K562 (cell line): ENCODE data around the gene CTNNBL1. TPM values are rescaled to one million over a fixed set of nuclear protein-coding genes. Genes with fewer than 3 reads are reported as not detected.
A peak's percentile ranks its signal among the peaks of the same experiment; 100 is the strongest.

Source experiments
- BRF1 ChIP-seq: IDR thresholded peaks from 3 replicates; pipeline ENCODE4 v1.6.1; 2011; ENCODE audit warnings: borderline replicate concordance, mild to moderate bottlenecking; ENCODE audit not compliant: insufficient read length; ENCODE audit errors: extremely low read depth
- ESRRA ChIP-seq: fragments of 450-650 bp; IDR thresholded peaks from 2 replicates; pipeline ENCODE4 v1.6.1; 2014; ENCODE audit warnings: low read depth, mild to moderate bottlenecking, moderate library complexity, borderline replicate concordance
- HDGF ChIP-seq: fragments of 450-650 bp; IDR thresholded peaks from 2 replicates; pipeline ENCODE4 v1.6.1; 2016
- HNRNPK ChIP-seq: fragments of 200-400 bp; formaldehyde crosslinking; IDR thresholded peaks from one replicate; pipeline ENCODE4 v1.6.1; 2018; ENCODE audit warnings: mild to moderate bottlenecking, low read depth, low read length; ENCODE audit not compliant: poor library complexity, severe bottlenecking
- MAZ ChIP-seq, 2 experiments: fragments of 450-650 bp in 1 of 2; sonication (generic) in 1 of 2; formaldehyde crosslinking; IDR thresholded peaks in 1 of 2; conservative IDR thresholded peaks in 1 of 2; 2 replicates each; pipeline versions ENCODE4 v1.4.0 to v1.5.0; 2020; ENCODE audit warnings: mild to moderate bottlenecking in 1 of 2, missing genetic modification reagents in 1 of 2
- OTX1 ChIP-seq: fragments of 450-650 bp; formaldehyde crosslinking; IDR thresholded peaks from 2 replicates; pipeline ENCODE4 v1.4.0; 2022; ENCODE audit warnings: mild to moderate bottlenecking
- POLR2AphosphoS2 ChIP-seq: IDR thresholded peaks from 2 replicates; pipeline ENCODE4 v1.6.1; 2012; ENCODE audit warnings: low read length, improper control_type of control experiment
- PTBP1 ChIP-seq: fragments of 200-400 bp; formaldehyde crosslinking; IDR thresholded peaks from 2 replicates; pipeline ENCODE4 v1.6.1; 2017; ENCODE audit warnings: low read depth, low read length
- RBFOX2 ChIP-seq: fragments of 200-400 bp; formaldehyde crosslinking; IDR thresholded peaks from 2 replicates; pipeline ENCODE4 v1.6.1; 2017; ENCODE audit warnings: low read depth, mild to moderate bottlenecking, low read length, moderate library complexity
- RHOXF2B ChIP-seq: fragments of 250-450 bp; sonication (Bioruptor Pico); conservative IDR thresholded peaks from 2 replicates; pipeline ENCODE4 v1.5.1; 2021
- ZFP36 ChIP-seq: fragments of 150-350 bp; IDR thresholded peaks from 2 replicates; pipeline ENCODE4 v1.6.1; 2018; ENCODE audit warnings: low read length, low read depth; ENCODE audit not compliant: partially characterized antibody
- ZNF384 ChIP-seq: IDR thresholded peaks from 2 replicates; pipeline ENCODE4 v1.6.1; 2012; ENCODE audit warnings: low read depth, low read length, improper control_type of control experiment
- ZNF668 ChIP-seq: fragments of 250-450 bp; sonication (Bioruptor Pico); IDR thresholded peaks from 2 replicates; pipeline ENCODE4 v1.8.0; 2022; ENCODE audit warnings: mild to moderate bottlenecking, inconsistent platforms
- ZSCAN32 ChIP-seq: fragments of 450-650 bp; formaldehyde crosslinking; IDR thresholded peaks from 2 replicates; pipeline ENCODE4 v1.4.0; 2020; ENCODE audit warnings: mild to moderate bottlenecking, moderate library complexity
- polyA plus RNA-seq, 8 experiments: library from polyadenylated mRNA; depleted of rRNA in 4 of 8; stranded (reverse) in 5 of 8; unstranded in 3 of 8; fragments of >200 nt; fragmentation: Nextera tagmentation in 2 of 8; fragmentation: Illumina TruSeq in 1 of 8; extraction: Ambion mirVana in 2 of 8; extraction: Trizol in 1 of 8; gene quantifications; 2 replicates each; pipeline versions ENCODE4 v1.2.1 to v1.2.3, GENCODE V29; 2011 to 2014; ENCODE audit warnings: inconsistent platforms in 1 of 8, missing spikeins in 1 of 8
- total RNA-seq, 7 experiments: library from RNA; depleted of rRNA in 6 of 7; stranded (reverse); fragments of >200 nt in 6 of 7; fragmentation: Illumina TruSeq in 2 of 7; extraction: Trizol in 2 of 7; gene quantifications; 2 replicates each; pipeline versions ENCODE4 v1.2.1 to v1.2.3, GENCODE V29; 2011 to 2021; ENCODE audit warnings: low replicate concordance in 1 of 7
- TF ChIP-seq, protein P1 (sequence below): fragments of 450-650 bp; formaldehyde crosslinking; IDR thresholded peaks from 2 replicates; pipeline ENCODE4 v1.4.0; 2020; ENCODE audit warnings: mild to moderate bottlenecking, moderate library complexity
- TF ChIP-seq, protein P2 (sequence below): sonication (generic); formaldehyde crosslinking; IDR thresholded peaks from 2 replicates; pipeline ENCODE4 v1.8.1; 2023; ENCODE audit warnings: mild to moderate bottlenecking, missing genetic modification reagents
- TF ChIP-seq, protein P3 (sequence below): fragments of 250-450 bp; sonication (Bioruptor Pico); IDR thresholded peaks from 2 replicates; pipeline ENCODE4 v1.8.0; 2021; ENCODE audit warnings: moderate library complexity, mild to moderate bottlenecking, inconsistent platforms
- TF ChIP-seq, protein P4 (sequence below), 2 experiments: fragments of 450-650 bp; IDR thresholded peaks; 2 replicates each; pipeline ENCODE4 v1.6.1; 2018; ENCODE audit warnings: mild to moderate bottlenecking in 2 of 2, low read depth in 1 of 2; ENCODE audit not compliant: partially characterized antibody in 2 of 2

The CTNNBL1 gene
- total and polyA plus RNA-seq, 9 of the 15 experiments (the other 6 are each of a cell fraction or from before 2014, with no cell fraction given) = 32.4 to 85.6 (median 43.6) TPM

- TF ChIP-seq ZSCAN32 (CRISPR knock-in tag) = no peak
- peak; percentile 93 for TF ChIP-seq HNRNPK
- no peak for TF ChIP-seq POLR2AphosphoS2
- no peak for TF ChIP-seq RHOXF2B (CRISPR knock-in tag)
- TF ChIP-seq BRF1 = no peak
- no peak for TF ChIP-seq ESRRA
- no peak for TF ChIP-seq ZFP36
- TF ChIP-seq, protein P1, sequence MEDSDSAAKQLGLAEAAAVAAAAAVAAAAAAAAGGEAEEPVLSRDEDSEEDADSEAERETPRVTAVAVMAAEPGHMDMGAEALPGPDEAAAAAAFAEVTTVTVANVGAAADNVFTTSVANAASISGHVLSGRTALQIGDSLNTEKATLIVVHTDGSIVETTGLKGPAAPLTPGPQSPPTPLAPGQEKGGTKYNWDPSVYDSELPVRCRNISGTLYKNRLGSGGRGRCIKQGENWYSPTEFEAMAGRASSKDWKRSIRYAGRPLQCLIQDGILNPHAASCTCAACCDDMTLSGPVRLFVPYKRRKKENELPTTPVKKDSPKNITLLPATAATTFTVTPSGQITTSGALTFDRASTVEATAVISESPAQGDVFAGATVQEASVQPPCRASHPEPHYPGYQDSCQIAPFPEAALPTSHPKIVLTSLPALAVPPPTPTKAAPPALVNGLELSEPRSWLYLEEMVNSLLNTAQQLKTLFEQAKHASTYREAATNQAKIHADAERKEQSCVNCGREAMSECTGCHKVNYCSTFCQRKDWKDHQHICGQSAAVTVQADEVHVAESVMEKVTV (CRISPR knock-in tag) = no peak
- TF ChIP-seq ZNF668 (CRISPR knock-in tag) = no peak
- no peak for TF ChIP-seq RBFOX2
- no peak for TF ChIP-seq ZNF384
- no peak for TF ChIP-seq MAZ (CRISPR knock-in tag; conservative IDR thresholded peaks at IDR 0.05 in 1 of 2, IDR thresholded peaks at IDR 0.05 in 1 of 2)
- TF ChIP-seq, protein P2, sequence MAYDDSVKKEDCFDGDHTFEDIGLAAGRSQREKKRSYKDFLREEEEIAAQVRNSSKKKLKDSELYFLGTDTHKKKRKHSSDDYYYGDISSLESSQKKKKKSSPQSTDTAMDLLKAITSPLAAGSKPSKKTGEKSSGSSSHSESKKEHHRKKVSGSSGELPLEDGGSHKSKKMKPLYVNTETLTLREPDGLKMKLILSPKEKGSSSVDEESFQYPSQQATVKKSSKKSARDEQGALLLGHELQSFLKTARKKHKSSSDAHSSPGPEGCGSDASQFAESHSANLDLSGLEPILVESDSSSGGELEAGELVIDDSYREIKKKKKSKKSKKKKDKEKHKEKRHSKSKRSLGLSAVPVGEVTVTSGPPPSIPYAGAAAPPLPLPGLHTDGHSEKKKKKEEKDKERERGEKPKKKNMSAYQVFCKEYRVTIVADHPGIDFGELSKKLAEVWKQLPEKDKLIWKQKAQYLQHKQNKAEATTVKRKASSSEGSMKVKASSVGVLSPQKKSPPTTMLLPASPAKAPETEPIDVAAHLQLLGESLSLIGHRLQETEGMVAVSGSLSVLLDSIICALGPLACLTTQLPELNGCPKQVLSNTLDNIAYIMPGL (CRISPR knock-in tag) = no peak
- TF ChIP-seq, protein P3, sequence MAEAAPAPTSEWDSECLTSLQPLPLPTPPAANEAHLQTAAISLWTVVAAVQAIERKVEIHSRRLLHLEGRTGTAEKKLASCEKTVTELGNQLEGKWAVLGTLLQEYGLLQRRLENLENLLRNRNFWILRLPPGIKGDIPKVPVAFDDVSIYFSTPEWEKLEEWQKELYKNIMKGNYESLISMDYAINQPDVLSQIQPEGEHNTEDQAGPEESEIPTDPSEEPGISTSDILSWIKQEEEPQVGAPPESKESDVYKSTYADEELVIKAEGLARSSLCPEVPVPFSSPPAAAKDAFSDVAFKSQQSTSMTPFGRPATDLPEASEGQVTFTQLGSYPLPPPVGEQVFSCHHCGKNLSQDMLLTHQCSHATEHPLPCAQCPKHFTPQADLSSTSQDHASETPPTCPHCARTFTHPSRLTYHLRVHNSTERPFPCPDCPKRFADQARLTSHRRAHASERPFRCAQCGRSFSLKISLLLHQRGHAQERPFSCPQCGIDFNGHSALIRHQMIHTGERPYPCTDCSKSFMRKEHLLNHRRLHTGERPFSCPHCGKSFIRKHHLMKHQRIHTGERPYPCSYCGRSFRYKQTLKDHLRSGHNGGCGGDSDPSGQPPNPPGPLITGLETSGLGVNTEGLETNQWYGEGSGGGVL (CRISPR knock-in tag) = no peak
- no peak for TF ChIP-seq OTX1
- peak; percentile 41; the same call in 1 of the 2 replicates for TF ChIP-seq PTBP1
- TF ChIP-seq HDGF = no peak
- TF ChIP-seq, protein P4, sequence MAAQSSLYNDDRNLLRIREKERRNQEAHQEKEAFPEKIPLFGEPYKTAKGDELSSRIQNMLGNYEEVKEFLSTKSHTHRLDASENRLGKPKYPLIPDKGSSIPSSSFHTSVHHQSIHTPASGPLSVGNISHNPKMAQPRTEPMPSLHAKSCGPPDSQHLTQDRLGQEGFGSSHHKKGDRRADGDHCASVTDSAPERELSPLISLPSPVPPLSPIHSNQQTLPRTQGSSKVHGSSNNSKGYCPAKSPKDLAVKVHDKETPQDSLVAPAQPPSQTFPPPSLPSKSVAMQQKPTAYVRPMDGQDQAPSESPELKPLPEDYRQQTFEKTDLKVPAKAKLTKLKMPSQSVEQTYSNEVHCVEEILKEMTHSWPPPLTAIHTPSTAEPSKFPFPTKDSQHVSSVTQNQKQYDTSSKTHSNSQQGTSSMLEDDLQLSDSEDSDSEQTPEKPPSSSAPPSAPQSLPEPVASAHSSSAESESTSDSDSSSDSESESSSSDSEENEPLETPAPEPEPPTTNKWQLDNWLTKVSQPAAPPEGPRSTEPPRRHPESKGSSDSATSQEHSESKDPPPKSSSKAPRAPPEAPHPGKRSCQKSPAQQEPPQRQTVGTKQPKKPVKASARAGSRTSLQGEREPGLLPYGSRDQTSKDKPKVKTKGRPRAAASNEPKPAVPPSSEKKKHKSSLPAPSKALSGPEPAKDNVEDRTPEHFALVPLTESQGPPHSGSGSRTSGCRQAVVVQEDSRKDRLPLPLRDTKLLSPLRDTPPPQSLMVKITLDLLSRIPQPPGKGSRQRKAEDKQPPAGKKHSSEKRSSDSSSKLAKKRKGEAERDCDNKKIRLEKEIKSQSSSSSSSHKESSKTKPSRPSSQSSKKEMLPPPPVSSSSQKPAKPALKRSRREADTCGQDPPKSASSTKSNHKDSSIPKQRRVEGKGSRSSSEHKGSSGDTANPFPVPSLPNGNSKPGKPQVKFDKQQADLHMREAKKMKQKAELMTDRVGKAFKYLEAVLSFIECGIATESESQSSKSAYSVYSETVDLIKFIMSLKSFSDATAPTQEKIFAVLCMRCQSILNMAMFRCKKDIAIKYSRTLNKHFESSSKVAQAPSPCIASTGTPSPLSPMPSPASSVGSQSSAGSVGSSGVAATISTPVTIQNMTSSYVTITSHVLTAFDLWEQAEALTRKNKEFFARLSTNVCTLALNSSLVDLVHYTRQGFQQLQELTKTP (IDR thresholded peaks at IDR 0.05; ENCODE audit: low read depth in 1 of 2, partially characterized antibody in 2 of 2) = no peak
These were observed 208.9 kb downstream of the CTNNBL1 start, which contains the start of gene VSTM2L (continued) for GRCh38 chr20:37902504-37903313.
